ENCODE measurements around the gene SMIM10.
"Not testable (repeated sequence)": the region's sequence is repeated elsewhere in the genome, so short reads cannot be mapped to it uniquely, and the experiment has no call there.

The SMIM10 gene

DNA sequence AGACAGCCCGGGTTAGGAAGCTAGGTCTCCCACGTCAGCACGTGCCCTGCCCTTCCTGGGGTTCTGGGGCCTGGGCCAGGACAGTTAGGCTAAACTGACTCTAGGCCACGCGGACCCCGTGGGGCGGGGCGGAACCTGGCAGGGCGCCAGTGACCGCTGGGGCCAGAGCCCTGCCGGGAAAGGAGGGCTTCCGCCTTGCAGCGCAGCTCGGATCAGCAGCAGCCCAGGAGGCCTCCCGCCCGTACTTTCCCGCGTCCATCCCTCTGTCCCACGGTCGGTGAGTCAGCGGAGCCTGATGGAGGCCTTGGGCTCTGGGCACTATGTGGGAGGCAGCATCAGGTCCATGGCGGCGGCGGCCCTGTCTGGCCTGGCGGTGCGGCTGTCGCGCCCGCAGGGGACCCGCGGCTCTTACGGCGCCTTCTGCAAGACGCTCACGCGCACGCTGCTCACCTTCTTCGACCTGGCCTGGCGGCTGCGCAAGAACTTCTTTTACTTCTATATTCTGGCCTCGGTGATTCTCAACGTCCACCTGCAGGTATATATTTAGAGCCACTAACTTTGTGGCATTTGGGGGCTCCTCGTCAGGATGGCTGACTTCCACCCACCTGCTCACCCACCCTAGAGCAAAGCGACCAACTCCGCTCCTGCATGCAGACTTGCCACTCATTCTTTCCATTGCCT, at the start of gene SMIM10:
TSS of gene SMIM10 (plus strand) at position 191 of the 681 bp plus-strand sequence. CDS start at position 296, 105 bp downstream.
- peak; percentile 87 for DNase-seq

GRCh38 chrX:134946364-134946763, 44.4 kb upstream of the SMIM10 start:
- DNase-seq, result not testable (repeated sequence)

GRCh38 chrX:134948333-134949241, 42.2 kb upstream of the SMIM10 start:
- DNase-seq, result peak; percentile 50

DNA sequence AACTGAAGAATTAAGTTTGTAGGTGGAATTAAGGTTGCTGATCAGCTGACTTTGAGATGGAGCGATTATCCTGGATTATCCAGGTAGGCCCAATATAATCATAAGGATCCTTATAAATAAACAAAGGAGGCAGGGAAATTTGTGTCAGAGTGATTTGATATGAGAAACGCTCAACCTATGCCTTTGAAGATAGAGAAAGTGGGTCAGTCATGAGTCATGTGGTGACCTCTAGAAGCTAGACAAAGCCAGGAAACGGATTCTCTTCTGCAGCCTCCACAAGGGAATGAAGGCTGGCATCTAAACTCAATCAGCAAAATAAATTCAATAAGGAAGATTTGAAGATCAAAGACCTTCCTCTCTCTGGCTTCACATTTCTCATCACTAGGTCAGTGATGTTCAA, 41.5 kb upstream of the SMIM10 start:
- peak; percentile 21 for DNase-seq

DNA sequence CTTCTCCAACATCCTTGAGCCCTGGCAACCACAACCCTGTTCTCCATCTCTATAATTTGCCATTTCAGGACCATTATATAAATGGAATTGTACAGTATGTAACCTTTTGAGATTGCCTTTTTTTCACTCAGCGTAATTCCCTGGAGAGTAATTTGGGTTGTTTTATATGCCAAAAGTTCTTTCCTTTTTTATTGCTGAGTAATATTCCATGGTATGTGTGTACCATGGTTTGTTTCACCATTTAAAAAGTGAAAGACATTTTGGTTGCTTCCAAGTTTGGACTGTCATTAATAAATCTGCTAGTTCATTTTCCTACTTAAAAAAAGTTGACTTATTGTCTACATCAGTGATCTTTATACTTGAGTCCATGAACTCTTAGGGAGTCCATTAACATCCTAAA, 33.0 kb upstream of the SMIM10 start:
- no peak for DNase-seq

- DNase-seq, result not testable (repeated sequence)
Observed at GRCh38 chrX:134960366-134960765, 30.4 kb upstream of the SMIM10 start.

DNA sequence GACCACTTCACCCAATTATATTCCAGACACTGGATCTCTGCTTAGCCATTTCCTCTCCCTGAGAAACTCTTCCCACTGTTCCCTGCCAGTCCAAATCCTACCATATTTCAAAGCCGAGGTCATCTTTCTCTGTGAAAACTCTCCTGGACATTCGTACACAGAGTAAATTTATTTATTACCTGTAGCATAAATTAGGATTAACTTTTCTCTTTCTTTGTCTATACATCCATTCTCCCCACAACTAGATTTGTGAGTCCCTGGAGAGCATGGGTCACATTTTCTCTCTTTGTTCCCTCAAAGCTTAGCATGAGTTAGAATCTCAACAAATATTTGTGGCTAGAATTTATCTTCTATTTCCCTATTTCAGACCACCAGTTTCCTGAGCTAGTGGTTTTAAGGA, 27.8 kb upstream of the SMIM10 start:
- no peak for DNase-seq

- no peak for DNase-seq
Observed at GRCh38 chrX:134969726-134970125, 21.1 kb upstream of the SMIM10 start.

GRCh38 chrX:134971926-134972325, 18.9 kb upstream of the SMIM10 start:
- DNase-seq, result no peak

- DNase-seq, result no peak
Observed at GRCh38 chrX:134975516-134975915, 15.3 kb upstream of the SMIM10 start.

DNA sequence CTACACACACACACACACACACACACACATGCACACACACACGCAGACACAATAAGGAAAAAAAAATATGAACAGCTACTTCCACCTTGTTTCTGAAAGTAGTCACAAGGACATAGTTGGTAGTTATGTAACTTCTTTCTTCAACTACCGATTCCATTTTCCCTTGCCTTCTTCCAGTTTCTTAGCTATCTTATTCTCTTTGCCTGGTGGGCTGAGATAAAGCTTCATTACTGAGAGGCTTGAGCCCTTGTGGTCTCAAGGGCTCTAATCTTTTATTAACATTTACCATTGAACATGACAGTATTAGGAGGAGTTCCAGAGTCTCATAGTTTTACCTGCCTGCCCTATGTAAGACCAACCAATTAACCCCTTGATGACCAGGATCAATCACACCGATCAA, 8.9 kb upstream of the SMIM10 start:
- no peak for DNase-seq

GRCh38 chrX:134982748-134983147, 8.0 kb upstream of the SMIM10 start:
- no peak for DNase-seq

- DNase-seq, result no peak
Observed at GRCh38 chrX:134985479-134985878, 5.3 kb upstream of the SMIM10 start.

GRCh38 chrX:134990475-134990800, 353 bp upstream of the SMIM10 start:
- no peak for DNase-seq

DNA sequence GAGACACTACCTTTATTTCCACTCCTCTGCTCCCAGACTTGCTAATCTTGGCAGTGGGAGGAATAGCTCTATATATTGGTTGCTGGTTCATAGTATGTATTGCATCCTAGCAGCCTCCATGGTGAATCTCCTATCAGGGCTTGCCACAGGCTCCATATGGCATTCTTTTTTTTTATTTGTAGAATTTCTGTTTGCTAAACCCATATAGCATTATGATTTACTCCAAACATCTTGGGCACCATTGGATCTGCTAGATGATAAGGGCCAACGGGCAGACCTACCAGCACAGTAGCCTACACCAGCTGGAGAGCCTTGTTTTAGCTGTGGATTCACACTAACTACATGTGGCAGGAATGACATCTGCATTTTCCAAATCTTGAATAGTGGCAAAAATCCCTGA, 6.9 kb downstream of the SMIM10 start:
- DNase-seq, result no peak

DNA sequence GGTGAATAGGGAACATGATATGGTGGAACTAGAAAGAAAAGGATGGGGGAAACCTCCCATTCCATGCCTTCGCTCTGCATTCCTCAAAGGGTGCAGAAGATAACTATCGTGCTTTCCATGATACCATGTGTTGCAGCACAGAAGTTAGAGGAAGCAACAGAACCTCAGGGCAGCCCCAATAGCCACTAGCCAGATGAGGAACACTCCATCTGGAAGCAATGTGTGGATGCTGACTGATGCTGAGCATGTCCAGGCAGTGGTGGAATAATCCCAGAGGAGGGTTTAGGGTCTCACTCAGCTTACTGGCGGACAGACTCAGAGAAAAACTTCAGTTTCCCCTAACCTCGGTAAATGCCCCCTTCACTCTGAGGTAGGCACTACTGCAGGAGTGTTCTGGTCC, 7.5 kb downstream of the SMIM10 start:
- DNase-seq, result no peak

- peak; percentile 47 for DNase-seq
Observed at GRCh38 chrX:134999469-134999868, 8.7 kb downstream of the SMIM10 start.

DNA sequence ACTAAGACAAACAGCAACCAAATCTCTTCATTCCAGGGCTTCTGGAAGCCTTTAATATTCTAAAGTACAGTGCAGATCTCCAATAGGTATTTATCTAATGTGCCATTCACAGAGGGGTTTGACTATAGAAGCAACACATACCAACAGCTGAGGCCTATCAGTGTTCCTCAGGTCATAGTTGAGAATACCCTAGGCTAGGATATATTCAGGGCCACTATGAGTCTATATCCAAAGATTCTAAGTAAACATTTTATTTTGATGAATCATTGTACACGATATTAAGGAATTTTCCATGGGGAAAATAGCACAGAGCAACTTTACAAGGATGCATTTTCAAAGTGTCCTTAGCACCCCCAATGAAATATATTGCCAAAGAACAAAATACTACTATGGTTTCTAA, 9.7 kb downstream of the SMIM10 start:
- no peak for DNase-seq

DNA sequence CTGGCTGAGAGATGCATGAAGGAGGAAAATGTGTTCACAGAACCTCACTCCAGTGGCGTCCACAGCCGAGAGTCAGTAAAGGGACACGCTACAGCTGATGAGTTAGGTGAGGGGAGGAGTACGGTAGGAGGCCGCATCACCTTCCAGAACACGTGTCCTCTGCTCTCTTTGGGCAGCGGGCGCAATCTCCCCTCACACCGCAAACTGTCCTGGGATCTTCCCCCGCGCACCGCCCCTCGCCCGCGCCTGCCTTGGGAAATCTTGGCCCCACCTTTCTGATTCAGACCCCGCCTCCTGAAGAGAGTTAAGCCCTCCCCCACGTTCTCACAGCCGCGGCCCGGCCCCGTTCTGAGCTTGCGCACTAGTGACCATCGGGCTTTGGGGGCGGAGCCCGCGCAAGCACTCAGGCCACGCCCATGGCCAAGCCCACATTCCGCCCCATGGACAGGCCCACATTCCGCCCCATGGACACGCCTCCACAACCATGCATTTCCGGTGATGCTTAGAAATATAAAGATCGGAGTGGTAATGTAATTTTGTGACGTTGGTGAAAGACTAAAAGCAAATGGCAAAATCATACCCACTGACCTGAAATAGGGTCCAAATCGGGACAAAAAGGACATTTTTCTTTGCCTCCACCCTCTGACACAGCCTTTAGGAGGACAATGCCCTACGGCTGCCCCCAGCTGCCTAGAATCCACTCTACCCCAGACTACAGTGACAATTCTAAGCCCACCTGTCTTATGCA, 13.3 kb downstream of the SMIM10 start:
- peak; percentile 92 for DNase-seq

- no peak for DNase-seq
Observed at GRCh38 chrX:135006187-135006586, 15.4 kb downstream of the SMIM10 start.

- peak; percentile 40 for DNase-seq
Observed at GRCh38 chrX:135009057-135009610, 18.3 kb downstream of the SMIM10 start.

DNA sequence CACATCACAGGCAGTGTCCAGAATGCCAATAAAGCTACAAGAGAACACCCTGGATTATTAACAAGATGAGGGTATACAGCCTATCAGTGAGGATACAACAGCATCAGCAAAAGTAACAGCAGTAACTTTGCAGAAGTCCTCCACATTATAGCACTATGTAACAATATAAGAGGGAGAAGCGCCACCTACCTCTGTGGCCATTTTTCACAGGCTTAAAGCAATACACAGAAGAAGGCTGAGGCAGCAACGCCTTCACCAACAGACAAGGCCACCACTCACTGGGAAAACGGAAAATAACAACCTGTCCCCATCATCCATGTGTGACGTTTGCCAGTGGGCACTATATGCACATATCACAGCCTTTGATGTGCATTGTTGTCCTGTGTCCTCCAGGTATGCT, 19.0 kb downstream of the SMIM10 start:
- no peak for DNase-seq

GRCh38 chrX:135010921-135011320, 20.1 kb downstream of the SMIM10 start:
- no peak for DNase-seq

Data from suppressor macrophage treated with lipopolysaccharide for 4 hours (primary cell).